Heart left ventricle (tissue), 16 donors: ENCODE measurements around the gene CPNE4. TPM values are rescaled to one million over a fixed set of nuclear protein-coding genes. Genes with fewer than 3 reads are reported as not detected.

Source experiments
- ATAC-seq, 4 donors: fragments of 200-7000 bp; cut with Tn5 transposase; one replicate each; pipeline ENCODE4 v1.9.1; 2020 to 2022; ENCODE audit warnings: moderate library complexity in 4 of 4, mild to moderate bottlenecking in 3 of 4, moderate number of reproducible peaks in 1 of 4
- DNase-seq, 5 donors: peaks; one replicate each; pipeline ENCODE4 v3.0.0-alpha.2; 2020
- H3K27ac ChIP-seq, 12 donors: fragments of 200-600 bp; sonication (generic) in 4 of 12; one replicate each; pipeline versions ENCODE4 v1.5.0 to v1.8.0; 2016 to 2022; ENCODE audit warnings: mild to moderate bottlenecking in 2 of 12
- H3K27me3 ChIP-seq, 9 donors: fragments of 200-600 bp; sonication (generic) in 2 of 9; one replicate each; pipeline versions ENCODE4 v1.5.1 to v1.8.0; 2016 to 2022; ENCODE audit warnings: mild to moderate bottlenecking in 3 of 9
- H3K36me3 ChIP-seq, 9 donors: fragments of 200-600 bp; sonication (generic) in 2 of 9; one replicate each; pipeline versions ENCODE4 v1.5.0 to v1.8.0; 2018 to 2022; ENCODE audit warnings: mild to moderate bottlenecking in 2 of 9
- H3K4me1 ChIP-seq, 12 donors: fragments of 200-600 bp; sonication (generic) in 4 of 12; one replicate each; pipeline versions ENCODE4 v1.5.0 to v1.8.0; 2016 to 2022; ENCODE audit warnings: mild to moderate bottlenecking in 3 of 12
- H3K4me3 ChIP-seq, 12 donors: fragments of 200-600 bp; sonication (generic) in 4 of 12; one replicate each; pipeline versions ENCODE4 v1.5.0 to v1.8.0; 2017 to 2022; ENCODE audit warnings: mild to moderate bottlenecking in 9 of 12, moderate library complexity in 4 of 12
- H3K9me3 ChIP-seq, 12 donors: fragments of 200-600 bp; sonication (generic) in 4 of 12; one replicate each; pipeline versions ENCODE4 v1.5.0 to v1.8.0; 2016 to 2022; ENCODE audit warnings: mild to moderate bottlenecking in 1 of 12
- CTCF ChIP-seq, 12 donors: fragments of 200-600 bp; sonication (generic) in 4 of 12; IDR thresholded peaks; one replicate each; pipeline versions ENCODE4 v1.5.0 to v1.8.0; 2018 to 2022; ENCODE audit warnings: antibody characterized with exemption in 12 of 12, mild to moderate bottlenecking in 5 of 12
- POLR2A ChIP-seq, 2 donors: fragments of 450-650 bp; IDR thresholded peaks; one replicate each; pipeline ENCODE4 v1.6.1; 2017; ENCODE audit warnings: antibody characterized with exemption in 2 of 2, mild to moderate bottlenecking in 2 of 2, moderate library complexity in 2 of 2
- WGBS, 4 donors: extraction: QIAGEN DNeasy Blood & Tissue Kit in 2 of 4; methylation state at CpG; one replicate each; pipeline versions ENCODE4 v1.1.5 to v1.1.7; 2013 to 2018; 5-methylcytosine and 5-hydroxymethylcytosine counted together
- intact Hi-C, 10 donors: fragments of 100-400 bp; cut with DNase I; formaldehyde crosslinking; loops; one replicate each; pipeline versions ENCODE4 v1.11.1 to v1.14.2; 2022
- polyA plus RNA-seq, 2 donors: library from polyadenylated mRNA; stranded (reverse); fragments of 200-250 nt; gene quantifications; one replicate each; pipeline ENCODE4 v1.2.3, GENCODE V29; 2013
- total RNA-seq, 9 donors: library from RNA; depleted of rRNA in 2 of 9; stranded (reverse); fragments of >200 nt in 2 of 9; fragmentation: NEBNext Ultra II Directional in 3 of 9; extraction: Animal tissue kit (Norgen Biotek cat#: 25700) in 3 of 9; gene quantifications; one replicate each; pipeline versions ENCODE4 v1.1.0 to v1.2.4, GENCODE V29; 2016 to 2023
- donor health status: ischemic (EF 13 %, LVEDD 7.1; RV severe dilation, severe dysfunction).
- donor health status: healthy with polysubstance abuse.
- donor health status: DM: no; HTN: yes; CAD: no.
- donor health status: DM: no; HTN: no; CAD: no.
- donor health status: ischemic (EF 25% LVEDD 6.9; RV normal size, moderate dysfunction).
- donor health status: ischemic (EF 25% LVEDD 5.7; RV mildly dilated, moderate dysfunction).
- donor health status: healthy.
- donor health status: DM: yes; HTN: yes; CAD: no.
- donor health status: ischemic (EF 35%, LVEDD 5.7; RV mildly dilated, moderate dysfunction).
- donor health status: nonischemic (EF 11% LVEDD 7.7; RV severe dilation, severe dysfunction).
- donor health status: DM: yes; HTN: yes; CAD: no.
- donor health status: PGD.
- donor health status: ischemic (EF 29% LVEDD 5.4; RV normal size, mild dysfunction).
- donor health status: nonischemic (EF 23%, LVEDD 6.1; RV moderate dilation, normal function).

CPNE4 gene
- total and polyA plus RNA-seq, 11 donors, result 1.7 to 99.7 (median 24.9) TPM

GRCh38 chr3:131912255-131912654 is 122.6 kb downstream of the CPNE4 start:
- peaks cover 0 to 5% (median 0%) of the 10 kb centered on the region in 9 donors for H3K27me3 ChIP-seq
- ATAC-seq (no peak), DNase-seq (no peak)
- 46 to 63% (median 51%) methylated on average over 2 of the region's 2 CpGs for WGBS, 4 donors
- no peak for TF ChIP-seq CTCF (IDR thresholded peaks at IDR 0.05)
- TF ChIP-seq POLR2A (IDR thresholded peaks at IDR 0.05), result no peak
- H3K27ac ChIP-seq, result no peak overlapping the region
- no peaks in the 10 kb centered on the region for H3K4me1 ChIP-seq
- H3K4me3 ChIP-seq, result no peak overlapping the region
- H3K36me3 ChIP-seq, result no peaks in the 10 kb centered on the region
- no peaks in the 10 kb centered on the region for H3K9me3 ChIP-seq
- intact Hi-C loops, result no loop called here

GRCh38 chr3:131907796-131908195 is 127.0 kb downstream of the CPNE4 start:
- H3K36me3 ChIP-seq, result no peaks in the 10 kb centered on the region
- DNase-seq, result no peak
- no peak for ATAC-seq
- H3K27ac ChIP-seq, result no peak overlapping the region
- TF ChIP-seq CTCF (IDR thresholded peaks at IDR 0.05) (no peak), POLR2A (IDR thresholded peaks at IDR 0.05) (no peak)
- no peak overlapping the region for H3K4me3 ChIP-seq
- no peaks in the 10 kb centered on the region for H3K9me3 ChIP-seq
- intact Hi-C loops, result no loop called here
- H3K4me1 ChIP-seq, result no peaks in the 10 kb centered on the region
- 72 to 84% (median 80%) methylated on average over 1 of the region's 1 CpG for WGBS, 4 donors
- H3K27me3 ChIP-seq, result no peaks in the 10 kb centered on the region

- 70 to 84% (median 72%) methylated on average over 4 of the region's 4 CpGs for WGBS, 4 donors
- no peaks in the 10 kb centered on the region for H3K27me3 ChIP-seq
- intact Hi-C loops, result no loop called here
- DNase-seq (no peak), ATAC-seq (no peak)
- H3K4me1 ChIP-seq, result no peaks in the 10 kb centered on the region
- TF ChIP-seq POLR2A (IDR thresholded peaks at IDR 0.05) (no peak), CTCF (IDR thresholded peaks at IDR 0.05) (no peak)
- H3K4me3 ChIP-seq, result no peak overlapping the region
- no peaks in the 10 kb centered on the region for H3K36me3 ChIP-seq
- no peaks in the 10 kb centered on the region for H3K9me3 ChIP-seq
- no peak overlapping the region for H3K27ac ChIP-seq
These were observed 130.8 kb downstream of the CPNE4 start for GRCh38 chr3:131903988-131904415.

GRCh38 chr3:131901686-131902085 is 133.1 kb downstream of the CPNE4 start:
- intact Hi-C loops, result no loop called here
- Histone ChIP-seq H3K4me3 (no peak overlapping the region), H3K9me3 (no peaks in the 10 kb centered on the region), H3K4me1 (no peaks in the 10 kb centered on the region), H3K27me3 (peaks cover 0 to 2% (median 0%) of the 10 kb centered on the region in 9 donors), H3K27ac (no peak overlapping the region), H3K36me3 (no peaks in the 10 kb centered on the region)
- no peak for ATAC-seq
- TF ChIP-seq POLR2A (IDR thresholded peaks at IDR 0.05), result no peak
- TF ChIP-seq CTCF (IDR thresholded peaks at IDR 0.05), result no peak
- 55 to 96% (median 85%) methylated on average over 1 of the region's 1 CpG for WGBS, 4 donors
- DNase-seq, result no peak
